PC-9 (cell line): ENCODE data around the gene H3-3A. TPM values are rescaled to one million over a fixed set of nuclear protein-coding genes. Genes with fewer than 3 reads are reported as not detected.

Experiments
- BruUV-seq: library from RNA; stranded (reverse); fragments of 400-500 nt; replicated peaks from 2 replicates; lab custom pipeline; 2021; lab: Mats Ljungman, UMichigan
- CTCF ChIA-PET: fragments of 300-600 bp; sonication (Branson Sonifier 250); formaldehyde crosslinking; loops from one replicate; lab custom pipeline; 2022; ENCODE audit warnings: antibody characterized with exemption; lab: Charles Lee
- POLR2A ChIA-PET: fragments of 300-600 bp; sonication (Branson Sonifier 250); formaldehyde crosslinking; loops from one replicate; lab custom pipeline; 2022; ENCODE audit warnings: antibody characterized with exemption; ENCODE audit not compliant: unreplicated experiment; lab: Charles Lee
- DNase-seq, 2 experiments: peaks; one replicate each; pipeline versions ENCODE4 v3.0.0 to v3.0.0-alpha.2; 2015 to 2022; ENCODE audit warnings: mixed read lengths in 1 of 2
- H2AFZ ChIP-seq: fragments of 200-600 bp; sonication (generic); 2 replicates; pipeline ENCODE4 v1.8.1; 2017; ENCODE audit warnings: antibody characterized with exemption
- H3F3A ChIP-seq: fragments of 200-600 bp; sonication (generic); 2 replicates; pipeline ENCODE4 v1.8.1; 2017; ENCODE audit warnings: antibody characterized with exemption, mild to moderate bottlenecking, low read depth; ENCODE audit not compliant: insufficient read depth
- H3K27ac ChIP-seq: fragments of 200-600 bp; sonication (generic); 2 replicates; pipeline ENCODE4 v1.6.1; 2016; ENCODE audit warnings: mixed run types
- H3K27me3 ChIP-seq: fragments of 200-600 bp; sonication (generic); 2 replicates; pipeline ENCODE4 v1.6.1; 2016; ENCODE audit warnings: low read depth, mixed run types; ENCODE audit not compliant: insufficient read depth
- H3K36me3 ChIP-seq: fragments of 200-600 bp; sonication (generic); 2 replicates; pipeline ENCODE4 v1.6.1; 2016; ENCODE audit warnings: low read depth, mixed run types
- H3K4me1 ChIP-seq: fragments of 200-600 bp; sonication (generic); replicated peaks from 2 replicates; pipeline ENCODE4 v1.6.1; 2016; ENCODE audit warnings: mixed run types; ENCODE audit not compliant: insufficient read depth
- H3K4me2 ChIP-seq: fragments of 200-600 bp; sonication (generic); 2 replicates; pipeline ENCODE4 v1.6.1; 2017; ENCODE audit warnings: mixed run types
- H3K4me3 ChIP-seq: fragments of 200-600 bp; sonication (generic); 2 replicates; pipeline ENCODE4 v1.6.1; 2016; ENCODE audit warnings: mixed run types
- H3K79me2 ChIP-seq: fragments of 200-600 bp; sonication (generic); 2 replicates; pipeline ENCODE4 v1.6.1; 2017; ENCODE audit warnings: low read depth, mixed run types
- H3K9me2 ChIP-seq: fragments of 200-600 bp; sonication (generic); 2 replicates; pipeline ENCODE4 v1.8.1; 2017; ENCODE audit warnings: mild to moderate bottlenecking; ENCODE audit not compliant: insufficient read depth
- H3K9me3 ChIP-seq: fragments of 200-600 bp; sonication (generic); 2 replicates; pipeline ENCODE4 v1.8.1; 2016; ENCODE audit warnings: low read depth; ENCODE audit not compliant: insufficient read depth
- H4K20me1 ChIP-seq: fragments of 200-600 bp; sonication (generic); 2 replicates; pipeline ENCODE4 v1.8.1; 2017; ENCODE audit not compliant: insufficient read depth
- CTCF ChIP-seq: fragments of 200-600 bp; sonication (generic); conservative IDR thresholded peaks from 2 replicates; pipeline ENCODE4 v1.6.1; 2017; ENCODE audit warnings: mixed run types, antibody characterized with exemption, mild to moderate bottlenecking, moderate library complexity
- EZH2 ChIP-seq: fragments of 200-600 bp; sonication (generic); IDR thresholded peaks from 2 replicates; pipeline ENCODE4 v1.8.0; 2017; ENCODE audit warnings: antibody characterized with exemption, low read depth
- intact Hi-C: fragments of 100-400 bp; cut with micrococcal nuclease; formaldehyde crosslinking; loops from one replicate; pipeline ENCODE4 v1.10.0; 2022; ENCODE audit not compliant: unreplicated experiment
- total RNA-seq: library from RNA; stranded (reverse); gene quantifications from 2 replicates; pipeline ENCODE4 v1.2.3, GENCODE V29; 2021

Gene H3-3A
- total RNA-seq, 1 experiment from 2014 or later, result 584 TPM

- no peaks in the 10 kb centered on the region for H3K9me2 ChIP-seq
- peaks cover 12% of the 10 kb centered on the region for H3F3A ChIP-seq
- H3K27me3 ChIP-seq, result no peaks in the 10 kb centered on the region
- no peak overlapping the region for H3K4me3 ChIP-seq
- TF ChIP-seq CTCF (no peak), EZH2 (no peak)
- POLR2A ChIA-PET, result interaction anchor here (0.7 kb wide), 1 partner anchor 60 kb away, joined by 7 read pairs; no protein-coding TSS in a partner anchor
- no peaks in the 10 kb centered on the region; the same call in 1 of the 2 replicates for H3K36me3 ChIP-seq
- CTCF ChIA-PET, result no interaction called here
- intact Hi-C loops, result loop anchor here (5.0 to 10.0 kb wide), 6 partner anchors 177 to 632 kb away; partner anchors contain the start of genes LBR, PARP1 and TMEM63A
- no TSS peak for BruUV-seq
- H3K4me1 ChIP-seq, result peaks cover 15% of the 10 kb centered on the region
- H3K4me2 ChIP-seq, result no peak overlapping the region
- DNase-seq, result no peak
- no peaks in the 10 kb centered on the region for H3K9me3 ChIP-seq
- no peak overlapping the region for H3K27ac ChIP-seq
- no peak overlapping the region for H2AFZ ChIP-seq
- peaks cover 21% of the 10 kb centered on the region for H3K79me2 ChIP-seq
- peaks cover 4% of the 10 kb centered on the region for H4K20me1 ChIP-seq
Observed at GRCh38 chr1:226059709-226060108, 2.8 kb upstream of the H3-3A start.

GRCh38 chr1:226060427-226060826 is 2.1 kb upstream of the H3-3A start:
- BruUV-seq, result no TSS peak
- ChIA-PET POLR2A (no interaction called here), CTCF (no interaction called here)
- peak overlapping the region; percentile 83; the same call in 1 of the 2 replicates for H3K4me2 ChIP-seq
- no peak overlapping the region; the same call in 1 of the 2 replicates for H3K4me3 ChIP-seq
- H3K79me2 ChIP-seq, result peaks cover 28% of the 10 kb centered on the region
- TF ChIP-seq CTCF, result no peak
- no peak for TF ChIP-seq EZH2
- peaks cover 6% of the 10 kb centered on the region; the same call in 1 of the 2 replicates for H3K36me3 ChIP-seq
- H3K27me3 ChIP-seq, result no peaks in the 10 kb centered on the region
- H3K9me2 ChIP-seq, result no peaks in the 10 kb centered on the region
- DNase-seq, result no peak
- H3K9me3 ChIP-seq, result no peaks in the 10 kb centered on the region
- no peak overlapping the region for H3K27ac ChIP-seq
- H3F3A ChIP-seq, result peaks cover 19% of the 10 kb centered on the region
- no peak overlapping the region for H2AFZ ChIP-seq
- peaks cover 22% of the 10 kb centered on the region for H3K4me1 ChIP-seq
- peaks cover 12% of the 10 kb centered on the region for H4K20me1 ChIP-seq
- intact Hi-C loops, result loop anchor here (5.0 to 10.0 kb wide), 6 partner anchors 178 to 633 kb away; partner anchors contain the start of genes LBR, PARP1 and TMEM63A

GRCh38 chr1:226061068-226061840 is 1.3 kb upstream of the H3-3A start:
- Histone ChIP-seq H3K36me3 (peaks cover 14% of the 10 kb centered on the region), H2AFZ (peak overlapping the region; percentile 93), H3K4me1 (peaks cover 23% of the 10 kb centered on the region), H3K9me2 (no peaks in the 10 kb centered on the region), H3K4me3 (peak overlapping the region; percentile 83), H3K9me3 (no peaks in the 10 kb centered on the region), H3K27me3 (no peaks in the 10 kb centered on the region), H4K20me1 (peaks cover 20% of the 10 kb centered on the region), H3K4me2 (peak overlapping the region; percentile 83), H3K27ac (peak overlapping the region; percentile 55), H3K79me2 (peaks cover 37% of the 10 kb centered on the region), H3F3A (peaks cover 25% of the 10 kb centered on the region)
- ChIA-PET CTCF (interaction anchor here (0.6 to 2.4 kb wide), 4 partner anchors 47 to 62 kb away, joined by 3 to 7 read pairs (median 4); no protein-coding TSS in a partner anchor), POLR2A (interaction anchor here (0.6 to 1.0 kb wide), 4 partner anchors 92 to 636 kb away, joined by 3 to 7 read pairs (median 4); partner anchors contain the start of gene LBR)
- BruUV-seq, result TSS peak; percentile 50
- intact Hi-C loops, result loop anchor here (5.0 to 10.0 kb wide), 6 partner anchors 179 to 634 kb away; partner anchors contain the start of genes LBR, PARP1 and TMEM63A
- TF ChIP-seq CTCF (no peak), EZH2 (no peak)
- DNase-seq, result no peak
